ENCODE results near the gene NUDT3.
"Not testable (repeated sequence)": the region's sequence is repeated elsewhere in the genome, so short reads cannot be mapped to it uniquely, and the experiment has no call there.

GRCh38 chr6:34245032-34245760 lies 147.3 kb downstream of the NUDT3 start:
- not testable (repeated sequence) for TF ChIP-seq SP1 (IDR thresholded peaks at IDR 0.05); FOXM1 (IDR thresholded peaks at IDR 0.05; ENCODE audit: borderline replicate concordance); ZNF384 (IDR thresholded peaks at IDR 0.05); FOXA1 (IDR thresholded peaks at IDR 0.05); L3MBTL2 (conservative IDR thresholded peaks at IDR 0.05); ELF4 (IDR thresholded peaks at IDR 0.05)

Measured in HEK293T (cell line).